ENCODE results near the gene IQCC.

Gene IQCC

DNA sequence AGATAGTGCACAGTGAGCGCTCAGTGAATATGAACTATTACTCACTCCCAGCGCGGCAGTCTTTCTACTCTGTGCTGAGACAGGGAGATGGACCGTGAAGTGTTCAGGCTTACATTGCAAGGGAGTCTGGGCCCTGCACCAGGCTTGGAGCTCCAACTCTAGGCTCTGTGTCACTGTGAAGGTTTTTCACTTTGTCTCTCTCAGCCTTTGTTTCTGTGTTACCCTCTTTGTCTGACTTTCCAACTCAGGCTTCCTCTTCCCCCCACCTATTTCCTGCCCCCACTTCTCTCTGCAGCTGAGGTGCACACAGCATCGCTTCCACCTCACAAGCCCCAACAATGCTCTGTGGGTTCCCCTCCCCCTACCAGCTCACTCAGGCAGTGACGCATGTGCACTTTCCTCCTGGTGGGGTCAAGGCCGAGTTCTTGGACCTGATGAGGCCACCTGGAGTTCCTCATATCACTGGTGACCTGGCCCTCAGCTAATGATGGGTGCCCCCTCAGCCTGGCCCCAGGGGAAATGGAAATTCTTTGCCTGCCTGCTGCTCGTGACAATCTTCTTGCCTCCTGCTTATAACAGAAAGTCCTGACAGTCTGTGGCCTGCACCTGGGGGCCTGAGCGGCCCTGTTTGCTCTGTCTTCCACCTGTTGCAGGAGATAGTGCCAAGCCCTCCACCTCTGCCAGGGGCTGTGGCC lies 44.5 kb downstream of the IQCC start:
- no peaks in the 10 kb centered on the region for H3K36me3 ChIP-seq (ENCODE audit: control insufficient read depth, insufficient read depth, low read length)
- no peak overlapping the region for H3K27ac ChIP-seq (ENCODE audit: low read depth, low read length)
- peaks cover 17% of the 10 kb centered on the region for H3K4me1 ChIP-seq (ENCODE audit: control insufficient read depth, insufficient read depth, low read length)
- H3K4me3 ChIP-seq (ENCODE audit: low read depth, low read length) = no peak overlapping the region
- H3K27me3 ChIP-seq (ENCODE audit: control insufficient read depth, insufficient read depth, low read length) = no peaks in the 10 kb centered on the region
- H3K9me3 ChIP-seq (ENCODE audit: control insufficient read depth, insufficient read depth, low read length) = no peaks in the 10 kb centered on the region
- H3K9ac ChIP-seq (ENCODE audit: low read depth, low read length) = no peak overlapping the region

DNA sequence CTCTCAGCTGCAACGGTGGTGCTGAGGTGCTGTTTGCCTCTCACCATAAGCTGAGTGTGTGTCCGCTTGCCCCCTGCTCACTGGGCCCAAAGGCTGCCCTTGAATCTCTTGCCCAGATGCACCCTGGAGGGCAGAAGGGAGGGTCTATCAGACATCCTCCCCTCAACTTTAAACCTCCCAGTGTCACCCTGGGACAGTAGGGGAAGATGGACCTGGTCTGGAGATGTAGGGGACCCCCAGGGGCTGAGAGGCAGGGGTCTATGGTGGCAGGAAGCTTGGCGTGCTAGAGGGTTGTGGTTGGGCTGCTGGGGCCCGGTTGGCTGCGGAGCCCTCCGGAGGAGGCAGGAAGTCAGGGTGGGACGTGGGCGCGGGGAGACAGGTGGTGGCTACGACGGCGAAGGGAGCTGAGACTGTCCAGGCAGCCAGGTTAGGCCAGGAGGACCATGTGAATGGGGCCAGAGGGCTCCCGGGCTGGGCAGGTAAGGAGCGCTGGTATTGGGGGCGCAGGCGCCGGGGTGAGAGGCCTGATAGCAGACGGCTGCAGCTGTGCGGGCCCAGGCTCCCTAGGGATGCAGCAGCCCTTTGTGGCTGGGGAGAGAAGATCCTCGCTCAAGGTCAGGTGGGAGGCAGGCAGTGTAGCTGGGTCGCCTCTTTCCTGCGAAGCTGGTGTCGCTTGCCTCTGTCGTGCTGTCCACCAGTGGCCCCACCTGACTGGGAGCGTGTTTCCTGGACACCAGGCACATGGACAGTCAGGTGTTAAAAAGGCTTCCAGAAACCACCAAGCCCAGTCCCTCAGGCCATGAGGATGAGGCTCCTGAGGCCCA lies 45.6 kb downstream of the IQCC start, which contains the start of gene LCK:
Gene LCK, plus strand, starts transcription at position 373 of the 824 bp plus-strand sequence. CDS start 23,065 bp downstream, outside the sequence.
- Histone ChIP-seq H3K27me3 (ENCODE audit: control insufficient read depth, insufficient read depth, low read length) (no peaks in the 10 kb centered on the region), H3K27ac (ENCODE audit: low read depth, low read length) (no peak within 1 kb of the TSS), H3K4me1 (ENCODE audit: control insufficient read depth, insufficient read depth, low read length) (peaks cover 17% of the 10 kb centered on the region), H3K9me3 (ENCODE audit: control insufficient read depth, insufficient read depth, low read length) (no peaks in the 10 kb centered on the region), H3K4me3 (ENCODE audit: low read depth, low read length) (no peak within 1 kb of the TSS), H3K9ac (ENCODE audit: low read depth, low read length) (no peak within 1 kb of the TSS), H3K36me3 (ENCODE audit: control insufficient read depth, insufficient read depth, low read length) (no peaks in the 10 kb centered on the region)

DNA sequence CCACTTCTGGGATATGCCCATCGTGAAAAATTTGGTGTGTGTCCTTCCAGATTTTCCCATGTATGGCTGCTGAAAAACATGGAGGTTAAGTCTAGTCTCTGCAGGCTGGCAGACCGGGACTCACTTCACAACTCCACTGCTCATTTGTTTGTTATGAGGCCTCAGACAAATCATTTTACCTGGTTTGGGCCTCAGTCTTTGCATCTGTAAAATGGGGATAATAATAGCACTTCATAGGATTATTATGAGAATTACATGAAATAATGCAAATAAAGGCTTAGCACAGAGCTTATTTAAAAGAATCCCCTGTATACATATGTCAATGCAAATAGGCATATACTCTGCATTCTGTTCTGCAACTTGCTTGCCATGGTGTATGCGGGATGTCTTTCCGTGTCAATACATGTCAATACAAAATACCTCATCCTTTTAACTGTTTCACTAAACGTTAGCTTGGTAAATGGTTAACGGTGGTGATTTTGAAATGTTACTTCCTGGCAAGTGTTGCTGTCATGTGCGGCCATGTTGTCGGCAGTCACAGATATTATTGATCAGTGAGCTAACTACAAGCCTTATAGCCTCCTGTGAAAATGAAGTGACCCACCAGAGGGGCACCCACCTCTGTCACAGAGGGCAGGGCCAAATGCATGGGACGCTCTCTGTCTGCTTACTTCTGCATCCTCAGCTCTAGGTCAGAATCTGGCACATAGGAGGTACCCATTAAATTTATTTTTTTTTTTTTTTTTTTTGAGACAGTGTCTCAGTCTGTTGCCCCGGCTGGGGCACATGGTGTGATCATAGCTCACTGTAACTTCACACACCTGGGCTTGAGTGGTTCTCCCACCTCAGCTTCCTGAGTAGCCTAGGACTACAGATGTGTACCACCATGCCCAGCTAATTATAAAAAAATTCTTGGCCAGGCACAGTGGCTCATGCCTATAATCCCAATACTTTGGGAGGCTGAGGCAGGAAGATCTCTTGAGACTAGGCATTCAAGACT lies 49.9 kb downstream of the IQCC start:
- no peaks in the 10 kb centered on the region for H3K27me3 ChIP-seq (ENCODE audit: control insufficient read depth, insufficient read depth, low read length)
- H3K4me3 ChIP-seq (ENCODE audit: low read depth, low read length) = no peak overlapping the region
- H3K4me1 ChIP-seq (ENCODE audit: control insufficient read depth, insufficient read depth, low read length) = peaks cover 5% of the 10 kb centered on the region; the same call in 1 of the 2 replicates
- H3K9me3 ChIP-seq (ENCODE audit: control insufficient read depth, insufficient read depth, low read length) = no peaks in the 10 kb centered on the region
- H3K9ac ChIP-seq (ENCODE audit: low read depth, low read length) = no peak overlapping the region
- H3K36me3 ChIP-seq (ENCODE audit: control insufficient read depth, insufficient read depth, low read length) = no peaks in the 10 kb centered on the region
- H3K27ac ChIP-seq (ENCODE audit: low read depth, low read length) = no peak overlapping the region

DNA sequence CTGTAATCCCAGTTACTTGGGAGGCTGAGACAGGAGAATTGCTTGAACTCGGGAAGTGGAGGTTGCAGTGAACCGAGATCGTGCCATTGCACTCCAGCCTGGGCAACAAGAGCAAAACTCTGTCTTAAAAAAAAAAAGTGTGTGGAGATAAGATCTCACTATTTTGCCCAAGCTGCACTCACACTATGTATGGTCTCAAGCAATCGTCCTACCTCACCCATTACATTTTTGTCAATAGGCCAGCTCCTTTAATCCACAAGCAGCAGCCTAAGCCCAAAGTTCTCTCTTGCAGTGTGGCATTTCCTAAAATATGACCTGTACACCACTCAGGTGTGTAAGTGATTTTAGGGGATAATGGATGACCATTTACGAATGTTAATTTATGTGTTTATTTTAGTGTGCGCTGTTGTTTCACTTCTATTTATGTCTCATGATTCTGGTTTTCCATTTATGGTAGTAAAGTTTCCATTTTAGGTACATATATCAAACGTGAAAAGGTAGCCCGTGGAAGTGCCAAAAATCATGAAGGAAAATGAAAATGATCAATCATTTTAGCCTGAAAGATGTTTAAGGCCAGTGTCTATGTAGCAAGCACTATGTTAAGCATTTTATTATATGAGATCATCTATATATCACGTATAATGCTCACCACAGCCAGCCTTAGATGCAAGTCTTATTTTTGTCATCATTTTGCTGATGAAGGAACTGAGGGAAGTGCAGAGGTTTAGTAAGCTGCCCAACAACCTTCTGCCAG lies 51.2 kb downstream of the IQCC start:
- H3K9ac ChIP-seq (ENCODE audit: low read depth, low read length) = no peak overlapping the region
- H3K27me3 ChIP-seq (ENCODE audit: control insufficient read depth, insufficient read depth, low read length) = no peaks in the 10 kb centered on the region
- H3K4me1 ChIP-seq (ENCODE audit: control insufficient read depth, insufficient read depth, low read length) = no peaks in the 10 kb centered on the region
- H3K27ac ChIP-seq (ENCODE audit: low read depth, low read length) = no peak overlapping the region
- no peak overlapping the region for H3K4me3 ChIP-seq (ENCODE audit: low read depth, low read length)
- H3K9me3 ChIP-seq (ENCODE audit: control insufficient read depth, insufficient read depth, low read length) = no peaks in the 10 kb centered on the region
- no peaks in the 10 kb centered on the region for H3K36me3 ChIP-seq (ENCODE audit: control insufficient read depth, insufficient read depth, low read length)

DNA sequence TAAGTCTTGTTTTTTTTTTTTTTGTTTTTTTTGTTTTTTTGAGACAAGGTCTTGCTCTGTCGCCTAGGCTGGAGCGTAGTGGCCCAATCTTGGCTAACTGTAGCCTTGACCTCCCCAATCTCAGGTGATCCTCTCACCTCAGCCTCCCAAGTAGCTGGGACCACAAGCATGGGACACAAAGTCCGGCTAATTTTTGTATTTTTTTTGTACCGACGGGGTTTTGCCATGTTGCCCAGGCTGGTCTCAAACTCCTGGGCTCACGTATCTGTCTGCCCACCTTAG lies 51.7 kb downstream of the IQCC start:
- Histone ChIP-seq H3K9me3 (ENCODE audit: control insufficient read depth, insufficient read depth, low read length) (no peaks in the 10 kb centered on the region), H3K27ac (ENCODE audit: low read depth, low read length) (no peak overlapping the region), H3K27me3 (ENCODE audit: control insufficient read depth, insufficient read depth, low read length) (no peaks in the 10 kb centered on the region), H3K4me3 (ENCODE audit: low read depth, low read length) (no peak overlapping the region), H3K9ac (ENCODE audit: low read depth, low read length) (no peak overlapping the region), H3K36me3 (ENCODE audit: control insufficient read depth, insufficient read depth, low read length) (no peaks in the 10 kb centered on the region), H3K4me1 (ENCODE audit: control insufficient read depth, insufficient read depth, low read length) (no peaks in the 10 kb centered on the region)
